Measurements from ENCODE around the gene GLTP.

DNA sequence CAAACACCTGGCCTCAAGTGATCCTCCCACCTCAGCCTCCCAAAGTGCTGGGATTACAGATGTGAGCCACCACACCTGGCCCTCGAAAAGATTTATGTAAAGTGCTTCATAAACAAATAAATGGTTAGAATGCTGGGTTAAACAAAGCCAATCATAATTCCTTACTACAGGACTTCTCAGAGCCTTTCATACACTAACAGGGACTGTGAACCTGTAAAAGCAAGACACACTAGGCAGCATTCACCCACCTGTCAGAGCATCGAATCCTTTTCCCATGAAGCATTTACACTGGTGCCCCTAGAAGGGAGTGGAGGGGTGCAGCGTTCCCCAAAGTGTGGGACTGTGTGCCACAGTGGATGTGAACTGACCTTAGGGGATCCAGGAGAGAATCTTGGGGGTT lies 76.7 kb downstream of the GLTP start:
- TF ChIP-seq TAF1 (CRISPR knock-in tag; IDR thresholded peaks at IDR 0.05): no peak
- TF ChIP-seq CTCF (CRISPR knock-in tag; IDR thresholded peaks at IDR 0.05): no peak
- TF ChIP-seq DNMT1 (CRISPR knock-in tag; IDR thresholded peaks at IDR 0.05): no peak
- TF ChIP-seq ZNF577 (CRISPR knock-in tag; IDR thresholded peaks at IDR 0.05; ENCODE audit: borderline replicate concordance, low read depth): no peak
- no peak for TF ChIP-seq REL (CRISPR knock-in tag; conservative IDR thresholded peaks at IDR 0.05)
- no peak for TF ChIP-seq MAFF (IDR thresholded peaks at IDR 0.05; ENCODE audit: low read depth, low read length)
